Kidney (tissue), 14 donors: ENCODE data around the gene CNDP1. TPM values are rescaled to one million over a fixed set of nuclear protein-coding genes. Genes with fewer than 3 reads are reported as not detected.

ENCODE experiments used
- DNase-seq, 5 donors: peaks; one replicate each; pipeline ENCODE4 v3.0.0-alpha.2; 2013 to 2020
- FAIRE-seq: peaks from 2 replicates; lab custom pipeline; 2012; peaks lifted over from hg19 to GRCh38; lab: Jason Lieb, UNC
- H3K27ac ChIP-seq, 2 donors: one replicate each; pipeline ENCODE4 v1.7.0; 2013; ENCODE audit warnings: low read depth in 2 of 2, low read length in 2 of 2, inconsistent platforms in 1 of 2
- H3K27me3 ChIP-seq: one replicate; pipeline ENCODE4 v1.7.1; 2013; ENCODE audit warnings: low read length, inconsistent platforms; ENCODE audit not compliant: control insufficient read depth, insufficient read depth
- H3K36me3 ChIP-seq, 3 donors: one replicate each; pipeline versions ENCODE4 v1.7.0 to v1.7.1; 2013; ENCODE audit warnings: low read length in 3 of 3, control low read depth in 1 of 3, inconsistent platforms in 1 of 3; ENCODE audit not compliant: insufficient read depth in 3 of 3, control insufficient read depth in 2 of 3
- H3K4me1 ChIP-seq, 3 donors: one replicate each; pipeline versions ENCODE4 v1.7.0 to v1.7.1; 2013; ENCODE audit warnings: low read length in 3 of 3, inconsistent platforms in 1 of 3, low read depth in 1 of 3; ENCODE audit not compliant: control insufficient read depth in 2 of 3, insufficient read depth in 2 of 3
- H3K4me3 ChIP-seq, 3 donors: one replicate each; pipeline versions ENCODE4 v1.7.0 to v1.8.1; 2013; ENCODE audit warnings: low read length in 3 of 3, control low read depth in 1 of 3, inconsistent platforms in 1 of 3
- H3K9ac ChIP-seq, 3 donors: one replicate each; pipeline versions ENCODE4 v1.7.0 to v1.7.1; 2013; ENCODE audit warnings: low read length in 3 of 3, control low read depth in 1 of 3, inconsistent platforms in 1 of 3
- H3K9me3 ChIP-seq, 3 donors: one replicate each; pipeline versions ENCODE4 v1.7.0 to v1.7.1; 2013; ENCODE audit warnings: low read length in 3 of 3, control low read depth in 1 of 3, inconsistent platforms in 1 of 3; ENCODE audit not compliant: control insufficient read depth in 2 of 3, insufficient read depth in 1 of 3
- intact Hi-C: fragments of 100-400 bp; cut with DNase I; formaldehyde crosslinking; loops from one replicate; pipeline ENCODE4 v1.11.1; 2022
- polyA plus RNA-seq: library from polyadenylated mRNA; stranded (reverse); fragments of 350-450 nt; fragmentation: Illumina TruSeq; extraction: RNeasy Lipid Tissue Mini Kit (QIAGEN cat#74804); gene quantifications from one replicate; pipeline ENCODE4 v1.2.3, GENCODE V29; 2014; ENCODE audit warnings: low read depth, low replicate concordance; ENCODE audit not compliant: insufficient read depth
- total RNA-seq: library from RNA; stranded (reverse); fragmentation: NEBNext Ultra II Directional; extraction: Animal tissue kit (Norgen Biotek cat#: 25700); gene quantifications from one replicate; pipeline ENCODE4 v1.2.1, GENCODE V29; 2021
- TF ChIP-seq, protein P1 (sequence below): IDR thresholded peaks from 3 replicates; pipeline ENCODE4 v1.5.1; 2012; ENCODE audit warnings: mild to moderate bottlenecking, moderate library complexity, borderline replicate concordance; ENCODE audit not compliant: insufficient read depth; ENCODE audit errors: extremely low read depth
- donor health status: control.
- donor health status: control.
- donor health status: control.
- donor health status: control.
- donor health status: control.
- donor health status: DM: yes; HTN: yes; CAD: no.
- donor health status: Normal renal cell carcinoma (clear cell type).

The CNDP1 gene
- total and polyA plus RNA-seq, 2 donors from 2014 or later, result 1.4 to 2.9 TPM

GRCh38 chr18:74551452-74551851 is 17.2 kb downstream of the CNDP1 start:
- peaks cover 0 to 6% (median 0%) of the 10 kb centered on the region in 3 donors for H3K9me3 ChIP-seq
- TF ChIP-seq, protein P1, sequence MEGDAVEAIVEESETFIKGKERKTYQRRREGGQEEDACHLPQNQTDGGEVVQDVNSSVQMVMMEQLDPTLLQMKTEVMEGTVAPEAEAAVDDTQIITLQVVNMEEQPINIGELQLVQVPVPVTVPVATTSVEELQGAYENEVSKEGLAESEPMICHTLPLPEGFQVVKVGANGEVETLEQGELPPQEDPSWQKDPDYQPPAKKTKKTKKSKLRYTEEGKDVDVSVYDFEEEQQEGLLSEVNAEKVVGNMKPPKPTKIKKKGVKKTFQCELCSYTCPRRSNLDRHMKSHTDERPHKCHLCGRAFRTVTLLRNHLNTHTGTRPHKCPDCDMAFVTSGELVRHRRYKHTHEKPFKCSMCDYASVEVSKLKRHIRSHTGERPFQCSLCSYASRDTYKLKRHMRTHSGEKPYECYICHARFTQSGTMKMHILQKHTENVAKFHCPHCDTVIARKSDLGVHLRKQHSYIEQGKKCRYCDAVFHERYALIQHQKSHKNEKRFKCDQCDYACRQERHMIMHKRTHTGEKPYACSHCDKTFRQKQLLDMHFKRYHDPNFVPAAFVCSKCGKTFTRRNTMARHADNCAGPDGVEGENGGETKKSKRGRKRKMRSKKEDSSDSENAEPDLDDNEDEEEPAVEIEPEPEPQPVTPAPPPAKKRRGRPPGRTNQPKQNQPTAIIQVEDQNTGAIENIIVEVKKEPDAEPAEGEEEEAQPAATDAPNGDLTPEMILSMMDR, result no peak
- no peaks in the 10 kb centered on the region for H3K36me3 ChIP-seq
- no peaks in the 10 kb centered on the region for H3K27me3 ChIP-seq
- DNase-seq, result no peak
- no peak overlapping the region for H3K27ac ChIP-seq
- no peak for FAIRE-seq
- intact Hi-C loops, result loop anchor here (5.0 to 10.0 kb wide), 2 partner anchors 199 to 357 kb away; no protein-coding TSS in a partner anchor
- H3K9ac ChIP-seq, result no peak overlapping the region
- H3K4me1 ChIP-seq, result peaks cover 0 to 4% (median 2%) of the 10 kb centered on the region in 3 donors
- no peak overlapping the region for H3K4me3 ChIP-seq

DNA sequence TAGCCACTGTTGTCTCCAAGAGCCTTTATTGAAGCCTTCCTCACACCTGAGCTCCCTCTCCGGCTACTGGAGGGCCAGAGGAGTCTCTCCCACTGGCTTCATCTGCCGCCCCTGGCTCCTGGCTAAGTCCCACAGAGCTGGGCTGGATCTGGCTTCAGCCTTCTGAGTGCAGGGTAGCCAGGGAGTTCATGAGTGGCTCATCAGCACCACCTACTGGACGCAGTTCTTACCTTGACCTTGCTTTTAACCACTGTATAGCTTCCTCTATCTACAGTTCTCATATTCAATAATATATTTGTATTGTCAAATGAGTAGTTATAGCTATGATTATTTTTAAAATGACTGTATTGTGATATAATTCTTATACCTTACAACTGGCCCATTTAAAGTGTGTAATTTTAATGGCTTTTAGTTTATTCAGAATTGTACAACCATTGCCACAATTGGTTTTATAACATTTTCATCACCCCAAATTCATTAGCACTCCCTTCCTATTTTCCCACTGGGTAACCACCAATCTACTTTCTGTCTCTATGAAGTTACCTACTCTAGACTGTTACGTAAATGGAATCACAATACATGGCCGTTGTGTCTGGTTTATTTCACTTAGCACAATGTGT is 17.7 kb downstream of the CNDP1 start:
- H3K27me3 ChIP-seq, result no peaks in the 10 kb centered on the region
- H3K4me3 ChIP-seq, result no peak overlapping the region
- peaks cover 0 to 6% (median 0%) of the 10 kb centered on the region in 3 donors for H3K9me3 ChIP-seq
- H3K4me1 ChIP-seq, result peaks cover 0 to 2% (median 0%) of the 10 kb centered on the region in 3 donors
- intact Hi-C loops, result loop anchor here (5.0 to 10.0 kb wide), 2 partner anchors 200 to 357 kb away; no protein-coding TSS in a partner anchor
- FAIRE-seq, result peak; percentile 85
- no peak overlapping the region for H3K27ac ChIP-seq
- no peak overlapping the region for H3K9ac ChIP-seq
- TF ChIP-seq, protein P1, result peak; percentile 91
- H3K36me3 ChIP-seq, result no peaks in the 10 kb centered on the region
- DNase-seq, result peak; percentile 84 to 94 (median 87)

GRCh38 chr18:74556126-74556525 is 21.8 kb downstream of the CNDP1 start:
- intact Hi-C loops, result loop anchor here (10.0 kb wide), 1 partner anchor 361 kb away; no protein-coding TSS in a partner anchor
- Histone ChIP-seq H3K27ac (no peak overlapping the region), H3K27me3 (no peaks in the 10 kb centered on the region), H3K9me3 (no peaks in the 10 kb centered on the region), H3K9ac (no peak overlapping the region), H3K4me3 (no peak overlapping the region), H3K4me1 (peaks cover 0 to 2% (median 0%) of the 10 kb centered on the region in 3 donors), H3K36me3 (no peaks in the 10 kb centered on the region)
- peak in 1 of 5 donors; percentile 40 for DNase-seq
- TF ChIP-seq, protein P1, result no peak
- FAIRE-seq, result no peak
